Esophagus muscularis mucosa (tissue), 4 donors: ENCODE results near the gene L3MBTL4.

Source experiments
- EP300 ChIP-seq: sonication (generic); formaldehyde crosslinking; IDR thresholded peaks from one replicate; pipeline ENCODE4 v1.6.1; 2017; ENCODE audit warnings: antibody characterized with exemption
- POLR2A ChIP-seq: fragments of 450-650 bp; IDR thresholded peaks from one replicate; pipeline ENCODE4 v1.6.1; 2017; ENCODE audit warnings: antibody characterized with exemption, moderate library complexity, mild to moderate bottlenecking, low read depth
- POLR2AphosphoS5 ChIP-seq, 2 donors: sonication (generic); formaldehyde crosslinking; IDR thresholded peaks; one replicate each; pipeline ENCODE4 v1.6.1; 2017; ENCODE audit warnings: antibody characterized with exemption in 2 of 2
- TF ChIP-seq, protein P1 (sequence below), 3 experiments: fragments of 200-600 bp in 2 of 3; fragments of 450-650 bp in 1 of 3; sonication (generic) in 2 of 3; IDR thresholded peaks; one replicate each; pipeline ENCODE4 v1.5.1; 2017 to 2019; ENCODE audit warnings: antibody characterized with exemption in 3 of 3, mild to moderate bottlenecking in 2 of 3, moderate library complexity in 1 of 3

DNA sequence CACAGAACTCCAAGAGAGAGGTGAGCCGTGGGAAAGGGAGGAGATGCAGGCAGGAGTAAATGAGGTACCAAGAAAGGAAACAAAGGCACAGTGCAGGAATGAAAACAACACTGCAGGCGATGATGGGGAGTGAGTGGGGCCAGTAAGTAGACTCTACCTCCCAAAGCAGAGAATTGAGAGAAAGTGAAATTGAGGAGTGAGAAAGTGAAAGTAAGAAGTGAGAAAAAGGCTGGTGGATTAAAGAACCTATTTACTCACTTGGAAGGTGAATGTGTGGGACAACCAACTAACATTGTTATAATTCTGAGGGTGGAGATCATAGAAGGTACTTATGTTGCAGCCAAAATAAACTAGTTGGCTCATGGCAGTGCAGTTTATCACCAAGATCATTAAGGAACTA is 326.3 kb downstream of the L3MBTL4 start:
- TF ChIP-seq POLR2AphosphoS5 (IDR thresholded peaks at IDR 0.05) (no peak), POLR2A (no peak), EP300 (no peak)
- TF ChIP-seq, protein P1, sequence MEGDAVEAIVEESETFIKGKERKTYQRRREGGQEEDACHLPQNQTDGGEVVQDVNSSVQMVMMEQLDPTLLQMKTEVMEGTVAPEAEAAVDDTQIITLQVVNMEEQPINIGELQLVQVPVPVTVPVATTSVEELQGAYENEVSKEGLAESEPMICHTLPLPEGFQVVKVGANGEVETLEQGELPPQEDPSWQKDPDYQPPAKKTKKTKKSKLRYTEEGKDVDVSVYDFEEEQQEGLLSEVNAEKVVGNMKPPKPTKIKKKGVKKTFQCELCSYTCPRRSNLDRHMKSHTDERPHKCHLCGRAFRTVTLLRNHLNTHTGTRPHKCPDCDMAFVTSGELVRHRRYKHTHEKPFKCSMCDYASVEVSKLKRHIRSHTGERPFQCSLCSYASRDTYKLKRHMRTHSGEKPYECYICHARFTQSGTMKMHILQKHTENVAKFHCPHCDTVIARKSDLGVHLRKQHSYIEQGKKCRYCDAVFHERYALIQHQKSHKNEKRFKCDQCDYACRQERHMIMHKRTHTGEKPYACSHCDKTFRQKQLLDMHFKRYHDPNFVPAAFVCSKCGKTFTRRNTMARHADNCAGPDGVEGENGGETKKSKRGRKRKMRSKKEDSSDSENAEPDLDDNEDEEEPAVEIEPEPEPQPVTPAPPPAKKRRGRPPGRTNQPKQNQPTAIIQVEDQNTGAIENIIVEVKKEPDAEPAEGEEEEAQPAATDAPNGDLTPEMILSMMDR (IDR thresholded peaks at IDR 0.05): no peak
